ENCODE results near the gene LGR6. TPM values are rescaled to one million over a fixed set of nuclear protein-coding genes. Genes with fewer than 3 reads are reported as not detected.
A peak's percentile ranks its signal among the peaks of the same experiment; 100 is the strongest.

Gene LGR6
- total RNA-seq, 1 experiment from 2014 or later: 1.0 TPM

DNA sequence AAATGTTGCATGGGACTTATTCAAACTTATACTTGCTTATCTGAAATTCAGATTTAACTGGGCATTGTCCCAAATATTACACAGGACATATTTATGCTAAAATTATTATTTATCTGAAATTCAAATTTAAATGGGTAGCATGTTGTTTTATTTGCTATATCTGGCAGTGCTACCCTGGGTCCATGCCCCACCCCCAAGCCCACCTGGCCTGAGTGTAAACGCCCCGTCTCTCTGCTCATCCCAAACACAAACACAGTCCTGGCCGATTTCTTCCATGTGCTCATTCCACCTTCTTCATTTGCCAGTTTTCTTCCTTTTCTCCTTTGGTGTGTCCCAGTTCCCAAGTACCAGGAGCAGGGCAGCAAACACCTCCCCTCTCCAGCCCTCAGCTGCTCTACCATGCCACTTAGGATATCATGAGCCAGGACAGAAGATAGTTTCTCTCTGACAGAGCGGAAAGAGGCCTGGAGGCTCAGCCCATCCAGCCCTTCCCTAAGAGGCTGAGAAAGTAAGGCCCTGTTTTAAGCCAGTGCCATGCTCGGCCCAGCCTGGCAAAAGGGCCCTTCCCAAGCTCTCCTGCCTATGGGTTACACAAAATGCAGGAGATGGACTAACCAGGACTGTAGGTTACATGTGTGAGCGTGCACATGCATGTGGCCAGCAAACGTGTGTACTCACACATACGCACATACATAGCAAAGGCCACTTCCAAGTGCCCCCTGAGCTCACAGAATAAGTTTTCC is 78.7 kb downstream of the LGR6 start:
- H3K14ac ChIP-seq (ENCODE audit: insufficient read depth, low read length): no peak overlapping the region; the same call in 1 of the 2 replicates

More for the DNA sequence above, 78.7 kb downstream of the LGR6 start:
- H3T11ph ChIP-seq (ENCODE audit: low read length): no peak overlapping the region
- H3K4me1 Mint-ChIP-seq: peaks cover 2 to 3% of the 10 kb centered on the region in 2 experiments; a peak in 2 of 4 replicates
- no peak overlapping the region for H2BK5ac ChIP-seq (ENCODE audit: insufficient read length, low read length)
- H4K5ac ChIP-seq (ENCODE audit: insufficient read length, low read depth, low read length): no peak overlapping the region
- H4K20me1 ChIP-seq (ENCODE audit: control insufficient read depth, insufficient read depth, insufficient read length): no peaks in the 10 kb centered on the region
- H3K9ac ChIP-seq (ENCODE audit: extremely low read depth, insufficient read length, low read length): no peak overlapping the region
- no peak overlapping the region for H3K4me3 Mint-ChIP-seq
- H4K8ac ChIP-seq (replicated peaks; ENCODE audit: insufficient read length, low read depth, low read length): no peak overlapping the region
- H4K91ac ChIP-seq (ENCODE audit: insufficient read length, low read depth, low read length): no peak overlapping the region
- H3K27me3 Mint-ChIP-seq (ENCODE audit: low read depth): peaks cover 4% of the 10 kb centered on the region
- H3K9me3 Mint-ChIP-seq: no peaks in the 10 kb centered on the region
- no peak overlapping the region for H3K4me2 ChIP-seq (ENCODE audit: insufficient read depth, insufficient read length, low read length)
- H3K9me3 ChIP-seq (ENCODE audit: control insufficient read depth, low read depth, low read length): no peaks in the 10 kb centered on the region
- no peak overlapping the region for H2BK120ac ChIP-seq (ENCODE audit: low read depth, low read length, poor library complexity, severe bottlenecking)
- no peak overlapping the region for H3K18ac ChIP-seq (ENCODE audit: insufficient read length, low read depth, low read length)
- H3K27me3 ChIP-seq (ENCODE audit: insufficient read depth, low read length): no peaks in the 10 kb centered on the region
- H3K4ac ChIP-seq (ENCODE audit: low read depth, low read length): no peak overlapping the region
- no peaks in the 10 kb centered on the region for H3K79me1 ChIP-seq (ENCODE audit: insufficient read depth, low read depth, low read length, poor library complexity, severe bottlenecking)
- no peaks in the 10 kb centered on the region for H3K79me2 ChIP-seq (ENCODE audit: insufficient read depth, low read length)
- H3K36me3 Mint-ChIP-seq (ENCODE audit: insufficient read depth in 1 of 3, low read depth in 3 of 3): no peaks in the 10 kb centered on the region
- no peak overlapping the region for H3K56ac ChIP-seq (ENCODE audit: insufficient read length, low read depth, low read length)
- no peak overlapping the region for H2BK20ac ChIP-seq (ENCODE audit: low read depth, low read length, poor library complexity, severe bottlenecking)
- no peak overlapping the region for H2BK12ac ChIP-seq (ENCODE audit: insufficient read length, low read depth, low read length)
- H3K27ac Mint-ChIP-seq: no peak overlapping the region
- peak; percentile 11 for DNase-seq
- no peak overlapping the region for H2AFZ ChIP-seq (ENCODE audit: low read length)
- H3K27ac ChIP-seq (ENCODE audit: insufficient read length, low read depth, low read length): no peak overlapping the region
- H2BK15ac ChIP-seq (ENCODE audit: low read depth, low read length): no peak overlapping the region
- WGBS (ENCODE audit: extremely low coverage, insufficient read length, low lambda C conversion rate): no CpG with 5 or more reads among the region's 8 CpGs
- no peaks in the 10 kb centered on the region for H3K23me2 ChIP-seq (ENCODE audit: insufficient read length, low read depth, low read length, poor library complexity, severe bottlenecking)
- no peak overlapping the region for H3K23ac ChIP-seq (ENCODE audit: insufficient read length, low read depth, low read length)
- no peaks in the 10 kb centered on the region for H3K4me1 ChIP-seq (ENCODE audit: insufficient read depth, low read length)
- TF ChIP-seq, protein P1, sequence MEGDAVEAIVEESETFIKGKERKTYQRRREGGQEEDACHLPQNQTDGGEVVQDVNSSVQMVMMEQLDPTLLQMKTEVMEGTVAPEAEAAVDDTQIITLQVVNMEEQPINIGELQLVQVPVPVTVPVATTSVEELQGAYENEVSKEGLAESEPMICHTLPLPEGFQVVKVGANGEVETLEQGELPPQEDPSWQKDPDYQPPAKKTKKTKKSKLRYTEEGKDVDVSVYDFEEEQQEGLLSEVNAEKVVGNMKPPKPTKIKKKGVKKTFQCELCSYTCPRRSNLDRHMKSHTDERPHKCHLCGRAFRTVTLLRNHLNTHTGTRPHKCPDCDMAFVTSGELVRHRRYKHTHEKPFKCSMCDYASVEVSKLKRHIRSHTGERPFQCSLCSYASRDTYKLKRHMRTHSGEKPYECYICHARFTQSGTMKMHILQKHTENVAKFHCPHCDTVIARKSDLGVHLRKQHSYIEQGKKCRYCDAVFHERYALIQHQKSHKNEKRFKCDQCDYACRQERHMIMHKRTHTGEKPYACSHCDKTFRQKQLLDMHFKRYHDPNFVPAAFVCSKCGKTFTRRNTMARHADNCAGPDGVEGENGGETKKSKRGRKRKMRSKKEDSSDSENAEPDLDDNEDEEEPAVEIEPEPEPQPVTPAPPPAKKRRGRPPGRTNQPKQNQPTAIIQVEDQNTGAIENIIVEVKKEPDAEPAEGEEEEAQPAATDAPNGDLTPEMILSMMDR (conservative IDR thresholded peaks at IDR 0.05): no peak
- H2AK5ac ChIP-seq (ENCODE audit: insufficient read length, low read length): no peak overlapping the region

Data from H9 (cell line).